ENCODE data around the gene PI4KA. TPM values are rescaled to one million over a fixed set of nuclear protein-coding genes. Genes with fewer than 3 reads are reported as not detected.

Gene PI4KA
- total RNA-seq, 1 experiment from 2014 or later = 71.6 TPM

DNA sequence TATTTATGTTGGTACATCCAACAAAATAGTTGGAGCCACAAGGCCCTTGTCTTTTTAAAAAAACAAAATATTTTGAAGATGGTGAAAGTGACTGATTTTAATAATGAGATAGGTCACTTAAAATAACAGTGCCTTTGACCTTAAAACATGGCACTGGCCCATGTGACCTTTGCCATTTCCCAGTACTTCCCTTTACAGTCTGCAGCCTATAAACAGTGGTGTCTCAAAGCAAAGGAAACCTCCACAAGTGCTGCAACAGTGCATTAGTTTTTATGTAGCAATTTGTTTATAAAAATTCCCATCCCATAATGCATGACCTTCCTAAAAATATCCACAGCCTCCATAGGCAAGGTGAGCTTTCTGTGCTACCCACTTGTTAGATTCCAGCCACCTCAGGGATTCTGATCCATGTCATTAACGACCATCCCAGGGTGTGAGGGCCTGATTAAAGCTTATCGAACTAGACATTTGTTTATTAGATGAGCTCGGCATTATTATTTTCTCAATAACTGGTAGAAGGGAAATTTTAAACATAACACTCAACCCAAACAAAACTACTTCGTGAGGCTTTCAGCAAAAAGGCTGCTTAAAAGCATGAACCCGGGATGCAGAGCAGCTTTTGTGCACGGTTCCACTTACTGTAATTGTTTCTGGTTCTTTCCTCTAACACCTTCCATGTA, 30.6 kb upstream of the PI4KA start:
- ChIA-PET CTCF (no interaction called here), POLR2A (ENCODE audit: low non-redundant PET) (no interaction called here)
- DNase-seq (ENCODE audit: low spot score) = no peak
- intact Hi-C loops (cut with micrococcal nuclease; ENCODE audit: unreplicated experiment) = loop anchor here (10.0 kb wide), 1 partner anchor 56 kb away; no protein-coding TSS in a partner anchor
- Histone ChIP-seq H3K4me3 (ENCODE audit: low read depth, low read length, poor library complexity, severe bottlenecking) (no peak overlapping the region), H3K9me3 (ENCODE audit: low read depth, low read length, poor library complexity, severe bottlenecking) (no peaks in the 10 kb centered on the region), H3K27ac (ENCODE audit: low read depth, low read length, poor library complexity, severe bottlenecking) (no peak overlapping the region), H3K27me3 (replicated peaks; ENCODE audit: insufficient read depth, low read depth, low read length, poor library complexity) (no peaks in the 10 kb centered on the region), H3K36me3 (ENCODE audit: insufficient read depth, low read length, poor library complexity, severe bottlenecking) (peaks cover 11% of the 10 kb centered on the region), H3K4me1 (ENCODE audit: insufficient read depth, low read length, poor library complexity, severe bottlenecking) (peaks cover 5% of the 10 kb centered on the region)
- TF ChIP-seq, protein P1, sequence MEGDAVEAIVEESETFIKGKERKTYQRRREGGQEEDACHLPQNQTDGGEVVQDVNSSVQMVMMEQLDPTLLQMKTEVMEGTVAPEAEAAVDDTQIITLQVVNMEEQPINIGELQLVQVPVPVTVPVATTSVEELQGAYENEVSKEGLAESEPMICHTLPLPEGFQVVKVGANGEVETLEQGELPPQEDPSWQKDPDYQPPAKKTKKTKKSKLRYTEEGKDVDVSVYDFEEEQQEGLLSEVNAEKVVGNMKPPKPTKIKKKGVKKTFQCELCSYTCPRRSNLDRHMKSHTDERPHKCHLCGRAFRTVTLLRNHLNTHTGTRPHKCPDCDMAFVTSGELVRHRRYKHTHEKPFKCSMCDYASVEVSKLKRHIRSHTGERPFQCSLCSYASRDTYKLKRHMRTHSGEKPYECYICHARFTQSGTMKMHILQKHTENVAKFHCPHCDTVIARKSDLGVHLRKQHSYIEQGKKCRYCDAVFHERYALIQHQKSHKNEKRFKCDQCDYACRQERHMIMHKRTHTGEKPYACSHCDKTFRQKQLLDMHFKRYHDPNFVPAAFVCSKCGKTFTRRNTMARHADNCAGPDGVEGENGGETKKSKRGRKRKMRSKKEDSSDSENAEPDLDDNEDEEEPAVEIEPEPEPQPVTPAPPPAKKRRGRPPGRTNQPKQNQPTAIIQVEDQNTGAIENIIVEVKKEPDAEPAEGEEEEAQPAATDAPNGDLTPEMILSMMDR (conservative IDR thresholded peaks at IDR 0.05; ENCODE audit: low read depth, low read length) = no peak
- no peak for TF ChIP-seq EZH2 (IDR thresholded peaks at IDR 0.05; ENCODE audit: borderline replicate concordance, low read depth, low read length, poor library complexity, severe bottlenecking)
- TSS peak; percentile 43 for BruUV-seq (replicated peaks)

DNA sequence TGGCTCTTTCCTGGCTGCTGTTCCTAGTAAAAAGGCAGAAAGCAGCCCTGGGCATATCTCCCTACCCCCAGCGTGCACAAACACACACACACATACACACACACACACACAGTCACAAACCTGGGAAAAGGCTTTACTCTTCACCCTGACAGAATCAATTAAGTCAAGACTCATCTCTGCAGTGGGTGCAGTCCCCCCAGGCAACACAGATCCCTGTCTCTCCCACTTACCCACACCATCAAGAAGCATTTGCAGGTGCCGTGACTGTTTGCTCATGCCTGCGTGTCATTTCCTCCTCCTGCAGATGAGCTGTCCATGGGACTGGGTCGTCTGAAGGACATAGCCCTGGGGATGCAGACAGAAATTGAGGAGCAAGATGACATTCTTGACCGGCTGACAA, 28.8 kb upstream of the PI4KA start:
- no peak for DNase-seq (ENCODE audit: low spot score)
- intact Hi-C loops (cut with micrococcal nuclease; ENCODE audit: unreplicated experiment) = loop anchor here (10.0 kb wide), 1 partner anchor 57 kb away; no protein-coding TSS in a partner anchor
- Histone ChIP-seq H3K36me3 (ENCODE audit: insufficient read depth, low read length, poor library complexity, severe bottlenecking) (peaks cover 12% of the 10 kb centered on the region), H3K27ac (ENCODE audit: low read depth, low read length, poor library complexity, severe bottlenecking) (no peak overlapping the region), H3K9me3 (ENCODE audit: low read depth, low read length, poor library complexity, severe bottlenecking) (no peaks in the 10 kb centered on the region), H3K4me3 (ENCODE audit: low read depth, low read length, poor library complexity, severe bottlenecking) (no peak overlapping the region), H3K4me1 (ENCODE audit: insufficient read depth, low read length, poor library complexity, severe bottlenecking) (peaks cover 5% of the 10 kb centered on the region), H3K27me3 (replicated peaks; ENCODE audit: insufficient read depth, low read depth, low read length, poor library complexity) (no peaks in the 10 kb centered on the region)
- TF ChIP-seq EZH2 (IDR thresholded peaks at IDR 0.05; ENCODE audit: borderline replicate concordance, low read depth, low read length, poor library complexity, severe bottlenecking) = no peak
- TF ChIP-seq, protein P1 (conservative IDR thresholded peaks at IDR 0.05; ENCODE audit: low read depth, low read length) = no peak
- no TSS peak for BruUV-seq (replicated peaks)
- POLR2A ChIA-PET (ENCODE audit: low non-redundant PET) = no interaction called here
- CTCF ChIA-PET = no interaction called here

DNA sequence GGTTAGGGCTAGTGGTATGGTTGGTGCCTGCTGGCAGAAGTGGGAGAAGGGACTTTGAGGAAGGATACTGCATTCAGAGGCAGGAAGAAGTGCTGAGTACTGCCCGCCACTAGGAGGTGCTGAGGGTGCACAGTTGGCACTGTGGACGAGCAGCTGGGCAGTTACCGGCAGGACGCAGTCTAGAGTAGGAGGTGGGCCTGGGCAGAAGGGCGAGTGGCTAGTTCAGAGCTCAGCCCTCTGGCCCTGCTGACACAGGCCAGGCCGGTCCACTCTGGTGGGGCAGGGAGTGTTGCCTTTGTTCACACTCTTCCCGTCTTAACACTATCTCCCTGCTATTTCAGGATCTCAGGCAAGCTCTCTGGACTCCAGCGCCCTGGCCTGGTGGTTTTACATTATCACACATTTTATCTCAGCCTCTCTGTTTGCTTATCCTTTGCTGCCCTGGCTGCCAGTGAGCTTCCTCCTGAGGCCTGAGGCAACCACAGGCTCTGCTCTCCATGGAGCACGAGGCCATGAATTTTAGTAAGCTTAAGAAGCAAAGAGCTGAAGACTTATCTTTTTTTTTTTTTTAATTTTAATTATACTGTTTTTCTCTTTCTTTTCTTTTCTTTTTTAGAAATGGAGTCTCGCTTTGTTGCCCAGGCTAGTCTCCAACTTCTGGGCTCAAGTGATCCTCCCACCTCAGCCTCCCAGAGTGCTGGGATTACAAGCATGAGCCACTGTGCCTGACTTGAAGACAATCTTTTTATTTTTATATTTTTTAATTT, 27.1 kb upstream of the PI4KA start:
- intact Hi-C loops (cut with micrococcal nuclease; ENCODE audit: unreplicated experiment) = loop anchor here (10.0 kb wide), 1 partner anchor 59 kb away; no protein-coding TSS in a partner anchor

More for the DNA sequence above, 27.1 kb upstream of the PI4KA start:
- no TSS peak for BruUV-seq (replicated peaks)
- no peak overlapping the region for H3K4me3 ChIP-seq (ENCODE audit: low read depth, low read length, poor library complexity, severe bottlenecking)
- H3K27ac ChIP-seq (ENCODE audit: low read depth, low read length, poor library complexity, severe bottlenecking) = no peak overlapping the region
- no peaks in the 10 kb centered on the region for H3K9me3 ChIP-seq (ENCODE audit: low read depth, low read length, poor library complexity, severe bottlenecking)
- no peak for TF ChIP-seq EZH2 (IDR thresholded peaks at IDR 0.05; ENCODE audit: borderline replicate concordance, low read depth, low read length, poor library complexity, severe bottlenecking)
- TF ChIP-seq, protein P1 (conservative IDR thresholded peaks at IDR 0.05; ENCODE audit: low read depth, low read length) = peak; percentile 86
- CTCF ChIA-PET = interaction anchor here (0.7 to 1.1 kb wide), 2 partner anchors 72 to 82 kb away, joined by 3 to 4 read pairs; no protein-coding TSS in a partner anchor
- H3K4me1 ChIP-seq (ENCODE audit: insufficient read depth, low read length, poor library complexity, severe bottlenecking) = peaks cover 5% of the 10 kb centered on the region
- POLR2A ChIA-PET (ENCODE audit: low non-redundant PET) = no interaction called here
- H3K36me3 ChIP-seq (ENCODE audit: insufficient read depth, low read length, poor library complexity, severe bottlenecking) = peaks cover 19% of the 10 kb centered on the region
- H3K27me3 ChIP-seq (replicated peaks; ENCODE audit: insufficient read depth, low read depth, low read length, poor library complexity) = no peaks in the 10 kb centered on the region
- DNase-seq (ENCODE audit: low spot score) = peak; percentile 63
